ENCODE measurements around the gene AANAT.

The AANAT gene

DNA sequence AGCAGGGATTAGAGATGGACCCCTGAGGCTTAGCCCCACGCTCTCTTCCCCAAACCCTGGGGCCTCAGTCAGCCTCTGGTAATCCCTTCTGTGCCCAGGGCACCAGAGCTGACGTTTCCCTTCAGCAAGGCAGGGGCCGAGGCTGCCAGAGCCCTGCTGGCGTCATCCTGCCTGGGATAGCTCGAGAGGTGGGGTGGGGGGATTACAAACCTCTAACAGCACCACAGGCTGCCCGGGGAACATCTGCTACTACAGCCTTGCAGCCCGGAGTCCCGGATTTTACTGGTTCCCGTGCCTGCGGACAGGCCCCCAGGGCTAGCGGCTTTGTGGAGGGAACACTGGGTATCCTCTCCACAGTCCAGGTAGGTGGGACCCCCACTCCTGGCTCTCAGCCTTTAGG lies at the start of gene AANAT:
TSS of gene AANAT (plus strand) at position 238 of the 400 bp plus-strand sequence. CDS start 1,144 bp downstream, outside the sequence.
- H3K9me3 ChIP-seq (ENCODE audit: control insufficient read depth, low read depth, low read length) = no peaks in the 10 kb centered on the region
- no peaks in the 10 kb centered on the region for H3K27me3 ChIP-seq (ENCODE audit: control insufficient read depth, insufficient read depth, low read length)
- H3K9ac ChIP-seq (ENCODE audit: low read length) = no peak within 1 kb of the TSS
- H3K4me1 ChIP-seq (ENCODE audit: control insufficient read depth, low read depth, low read length) = no peaks in the 10 kb centered on the region
- H3K36me3 ChIP-seq (ENCODE audit: control insufficient read depth, low read depth, low read length) = peaks cover 3% of the 10 kb centered on the region
- H3K4me3 ChIP-seq (ENCODE audit: low read length) = no peak within 1 kb of the TSS
- no peak within 1 kb of the TSS for H3K27ac ChIP-seq (ENCODE audit: low read length)

DNA sequence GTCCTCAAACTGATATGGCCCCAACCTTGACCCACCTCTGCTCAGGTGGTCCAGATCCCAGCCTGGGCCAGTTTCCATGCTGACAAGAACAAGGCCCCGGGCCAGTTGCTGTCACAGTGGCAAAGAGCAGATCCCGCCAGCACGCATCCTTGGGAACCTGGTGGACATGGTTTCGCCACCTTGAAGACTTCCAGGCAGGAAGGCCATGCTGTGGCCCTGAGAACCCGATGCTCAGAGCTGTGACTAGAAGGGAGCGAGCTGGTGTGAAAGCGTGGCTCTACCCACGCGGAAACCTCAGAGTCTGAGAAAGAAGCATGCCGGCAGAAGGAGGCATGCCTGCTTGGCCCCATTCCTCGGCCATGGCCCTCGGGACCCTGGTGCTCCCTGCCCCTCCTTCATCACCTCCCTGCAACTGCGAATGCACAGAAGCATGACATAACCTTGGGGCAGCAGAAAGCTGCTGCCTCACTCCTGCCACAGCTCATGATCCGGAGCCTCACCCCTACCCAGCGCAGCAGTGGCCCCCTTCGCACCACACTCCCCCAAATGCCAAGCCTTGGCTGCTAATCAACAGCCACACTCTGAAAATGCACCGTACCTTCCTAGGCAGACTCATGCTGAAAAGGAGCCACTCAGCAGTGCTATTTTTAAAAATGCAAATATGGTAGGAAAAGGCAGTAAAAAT lies 47.7 kb upstream of the AANAT start:
- Histone ChIP-seq H3K27me3 (ENCODE audit: control insufficient read depth, insufficient read depth, low read length) (no peaks in the 10 kb centered on the region), H3K27ac (ENCODE audit: low read length) (no peak overlapping the region), H3K4me1 (ENCODE audit: control insufficient read depth, low read depth, low read length) (peaks cover under 1% of the 10 kb centered on the region), H3K9ac (ENCODE audit: low read length) (no peak overlapping the region), H3K36me3 (ENCODE audit: control insufficient read depth, low read depth, low read length) (no peaks in the 10 kb centered on the region), H3K9me3 (ENCODE audit: control insufficient read depth, low read depth, low read length) (no peaks in the 10 kb centered on the region), H3K4me3 (ENCODE audit: low read length) (no peak overlapping the region)

DNA sequence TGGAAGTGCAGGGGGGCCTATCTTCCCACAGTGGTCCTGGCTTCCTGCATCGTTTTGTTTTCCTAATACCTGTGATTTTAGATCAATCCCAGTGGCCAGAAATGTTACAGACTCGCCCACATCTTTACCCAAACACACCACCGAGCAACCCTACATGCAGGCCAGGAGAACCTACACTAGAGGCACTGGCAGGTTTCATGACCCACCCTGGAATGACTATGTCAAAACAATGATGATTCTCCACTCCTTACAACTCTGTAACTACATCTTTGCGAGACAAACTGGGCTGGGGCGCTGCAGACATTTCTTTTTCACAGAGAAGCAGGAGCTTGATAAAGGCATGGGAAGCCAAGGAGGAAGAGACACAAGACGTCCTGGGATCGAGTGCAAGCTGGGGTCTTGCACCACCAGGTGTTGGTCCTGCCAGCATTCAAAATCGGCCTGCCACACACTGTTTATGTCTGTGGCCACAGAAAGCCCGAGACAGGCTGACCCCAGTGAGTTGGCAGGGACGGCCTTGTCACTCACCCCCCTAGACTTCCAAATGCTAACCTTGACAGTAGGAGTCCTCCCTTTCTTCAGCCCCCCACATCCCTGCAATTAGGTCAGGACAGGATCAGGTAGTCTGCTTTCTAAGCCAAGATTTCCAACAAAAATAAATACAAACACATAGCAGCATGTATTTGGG lies 46.9 kb upstream of the AANAT start:
- Histone ChIP-seq H3K4me1 (ENCODE audit: control insufficient read depth, low read depth, low read length) (no peaks in the 10 kb centered on the region), H3K4me3 (ENCODE audit: low read length) (no peak overlapping the region), H3K9ac (ENCODE audit: low read length) (no peak overlapping the region)

DNA sequence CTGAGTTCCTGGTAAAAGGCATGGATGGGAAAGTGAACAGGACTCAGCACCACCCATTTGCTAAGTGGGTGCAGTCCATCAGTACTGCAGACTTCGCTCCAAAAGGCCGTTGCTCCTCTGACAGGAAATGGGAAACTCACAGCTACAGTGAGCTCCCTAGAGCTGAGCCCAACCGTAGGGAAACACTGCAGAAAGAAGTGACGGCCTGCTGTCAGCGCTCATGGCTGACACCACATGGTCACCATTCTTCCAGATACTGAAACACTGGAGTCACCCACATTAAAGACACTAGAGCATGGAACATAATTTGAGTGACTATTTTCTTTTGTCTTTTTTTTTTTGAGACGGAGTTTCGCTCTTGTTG lies 46.4 kb upstream of the AANAT start:
- Histone ChIP-seq H3K36me3 (ENCODE audit: control insufficient read depth, low read depth, low read length) (no peaks in the 10 kb centered on the region), H3K27me3 (ENCODE audit: control insufficient read depth, insufficient read depth, low read length) (no peaks in the 10 kb centered on the region), H3K9ac (ENCODE audit: low read length) (no peak overlapping the region), H3K9me3 (ENCODE audit: control insufficient read depth, low read depth, low read length) (no peaks in the 10 kb centered on the region), H3K4me1 (ENCODE audit: control insufficient read depth, low read depth, low read length) (no peaks in the 10 kb centered on the region), H3K27ac (ENCODE audit: low read length) (no peak overlapping the region), H3K4me3 (ENCODE audit: low read length) (no peak overlapping the region)

More for the DNA sequence above, 46.9 kb upstream of the AANAT start:
- Histone ChIP-seq H3K27ac (ENCODE audit: low read length) (no peak overlapping the region), H3K36me3 (ENCODE audit: control insufficient read depth, low read depth, low read length) (no peaks in the 10 kb centered on the region), H3K9me3 (ENCODE audit: control insufficient read depth, low read depth, low read length) (no peaks in the 10 kb centered on the region), H3K27me3 (ENCODE audit: control insufficient read depth, insufficient read depth, low read length) (no peaks in the 10 kb centered on the region)

DNA sequence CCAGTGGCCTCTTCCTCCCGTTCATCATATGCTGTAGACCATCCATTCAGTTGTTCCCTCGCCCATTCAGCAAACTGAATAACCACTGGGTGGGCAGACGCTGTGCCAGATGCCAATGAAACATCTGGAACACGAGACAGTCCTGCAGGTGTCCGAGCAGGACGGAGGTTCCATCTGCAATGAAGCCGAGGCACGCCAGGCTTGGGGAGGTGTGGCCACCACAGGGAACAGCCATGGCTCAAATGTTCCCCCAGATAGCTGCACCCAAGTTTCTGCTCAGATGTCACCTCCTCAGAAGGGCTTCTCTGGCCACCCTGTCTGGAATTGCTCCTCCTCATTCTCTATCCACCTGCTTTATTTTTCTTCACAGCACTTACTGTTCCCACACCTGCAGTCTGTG lies 45.0 kb upstream of the AANAT start:
- H3K9me3 ChIP-seq (ENCODE audit: control insufficient read depth, low read depth, low read length) = no peaks in the 10 kb centered on the region
- no peak overlapping the region for H3K27ac ChIP-seq (ENCODE audit: low read length)
- H3K4me1 ChIP-seq (ENCODE audit: control insufficient read depth, low read depth, low read length) = no peaks in the 10 kb centered on the region

DNA sequence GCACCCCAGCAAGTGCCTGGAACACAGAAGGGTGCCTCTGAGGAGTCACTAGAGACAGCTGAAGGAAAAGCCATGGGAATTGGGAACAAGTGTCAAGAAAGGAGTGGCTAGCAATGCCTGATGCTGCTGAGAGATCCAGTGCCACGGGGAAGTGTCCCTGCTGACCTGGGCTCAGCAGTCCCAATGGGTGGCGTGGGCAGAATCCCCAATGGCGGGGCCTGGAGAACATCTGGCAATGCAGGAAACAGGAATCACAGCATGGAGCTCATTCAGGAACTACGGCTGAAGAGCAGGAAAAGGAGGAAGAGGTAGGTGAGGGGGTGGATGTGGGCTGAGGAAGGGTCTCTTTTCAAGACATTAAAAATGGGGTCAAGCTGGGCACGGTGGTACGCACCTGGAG lies 44.5 kb upstream of the AANAT start:
- no peak overlapping the region for H3K9ac ChIP-seq (ENCODE audit: low read length)
- H3K9me3 ChIP-seq (ENCODE audit: control insufficient read depth, low read depth, low read length) = no peaks in the 10 kb centered on the region
- no peaks in the 10 kb centered on the region for H3K27me3 ChIP-seq (ENCODE audit: control insufficient read depth, insufficient read depth, low read length)
- H3K4me3 ChIP-seq (ENCODE audit: low read length) = no peak overlapping the region
- H3K27ac ChIP-seq (ENCODE audit: low read length) = no peak overlapping the region
- H3K4me1 ChIP-seq (ENCODE audit: control insufficient read depth, low read depth, low read length) = no peaks in the 10 kb centered on the region
- H3K36me3 ChIP-seq (ENCODE audit: control insufficient read depth, low read depth, low read length) = no peaks in the 10 kb centered on the region

More for the DNA sequence above, 45.0 kb upstream of the AANAT start:
- Histone ChIP-seq H3K36me3 (ENCODE audit: control insufficient read depth, low read depth, low read length) (no peaks in the 10 kb centered on the region), H3K4me3 (ENCODE audit: low read length) (no peak overlapping the region), H3K27me3 (ENCODE audit: control insufficient read depth, insufficient read depth, low read length) (no peaks in the 10 kb centered on the region), H3K9ac (ENCODE audit: low read length) (no peak overlapping the region)

DNA sequence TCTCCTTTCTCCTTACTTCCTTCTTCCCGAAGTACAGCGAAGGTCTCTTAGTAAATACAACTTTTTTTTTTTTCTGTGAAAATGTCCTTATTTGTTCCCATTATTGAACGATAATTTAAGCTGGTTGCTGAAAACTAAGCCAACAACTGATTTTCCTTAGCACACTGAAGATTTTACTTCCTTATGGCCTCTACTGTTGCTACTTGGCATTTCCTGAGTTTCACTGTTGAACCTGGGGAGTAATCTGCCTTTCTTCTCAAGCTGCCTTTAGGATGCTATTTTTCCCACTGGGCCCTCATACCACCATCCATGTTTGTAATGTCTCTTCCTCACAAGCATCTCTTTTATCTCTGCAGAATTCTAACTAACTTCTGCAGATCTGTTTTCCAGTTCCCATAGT lies 40.5 kb upstream of the AANAT start:
- Histone ChIP-seq H3K36me3 (ENCODE audit: control insufficient read depth, low read depth, low read length) (no peaks in the 10 kb centered on the region), H3K9me3 (ENCODE audit: control insufficient read depth, low read depth, low read length) (no peaks in the 10 kb centered on the region), H3K4me3 (ENCODE audit: low read length) (no peak overlapping the region), H3K9ac (ENCODE audit: low read length) (no peak overlapping the region), H3K4me1 (ENCODE audit: control insufficient read depth, low read depth, low read length) (peaks cover 10% of the 10 kb centered on the region), H3K27ac (ENCODE audit: low read length) (no peak overlapping the region), H3K27me3 (ENCODE audit: control insufficient read depth, insufficient read depth, low read length) (no peaks in the 10 kb centered on the region)

DNA sequence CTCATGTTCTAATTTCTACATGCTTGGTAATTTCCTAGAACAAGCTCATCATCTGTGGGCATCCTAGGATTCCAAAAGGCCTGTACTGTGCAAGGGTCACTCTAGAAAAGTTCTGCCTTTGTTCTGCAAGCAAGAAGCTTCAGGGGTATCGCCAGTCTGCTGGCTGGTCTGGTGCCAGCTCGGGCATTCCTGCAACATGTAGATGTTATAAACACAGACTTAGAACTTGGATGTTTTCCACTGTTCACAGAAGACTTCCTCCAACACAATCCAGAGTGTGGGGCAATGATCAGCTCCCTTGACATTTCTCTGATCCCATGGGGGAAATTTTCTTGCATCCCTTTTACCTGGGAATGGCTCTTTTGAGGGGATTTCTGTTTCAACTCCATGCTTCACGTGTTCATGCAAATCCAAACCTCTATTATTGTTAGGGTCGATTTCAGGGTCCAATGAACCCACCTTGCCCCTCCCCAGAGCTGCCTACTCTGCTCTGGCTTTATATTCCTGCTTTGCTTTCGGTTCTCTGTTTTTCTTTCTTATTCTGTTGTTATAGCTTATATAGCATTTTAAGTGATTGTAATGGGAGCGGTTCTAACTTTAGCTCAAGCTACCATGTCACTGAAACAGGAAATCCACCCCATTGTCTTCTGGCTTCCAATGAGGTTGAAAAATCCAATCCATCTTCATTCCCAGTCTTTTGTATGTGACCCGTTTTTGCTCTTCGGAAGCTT lies 39.7 kb upstream of the AANAT start:
- no peak overlapping the region for H3K27ac ChIP-seq (ENCODE audit: low read length)
- H3K4me3 ChIP-seq (ENCODE audit: low read length) = no peak overlapping the region

DNA sequence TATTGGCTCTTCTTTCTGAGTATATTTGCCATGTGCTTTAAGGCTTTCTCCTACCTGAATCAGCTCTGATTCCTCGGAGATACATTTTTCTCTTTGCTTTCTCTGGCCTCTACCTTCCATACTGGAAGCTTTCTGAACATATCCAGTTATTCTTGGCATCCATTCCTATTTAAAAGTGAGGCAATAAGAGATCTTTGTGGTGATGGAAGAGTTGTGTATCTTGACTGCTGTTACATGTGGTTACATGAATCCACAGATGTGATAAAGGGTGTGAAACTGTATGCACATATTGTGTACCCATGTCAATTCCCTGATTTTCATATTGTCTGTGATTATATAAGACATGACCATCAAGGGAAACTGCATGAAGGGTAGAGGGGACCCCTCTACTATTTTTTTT lies 38.9 kb upstream of the AANAT start:
- Histone ChIP-seq H3K9me3 (ENCODE audit: control insufficient read depth, low read depth, low read length) (no peaks in the 10 kb centered on the region), H3K27ac (ENCODE audit: low read length) (no peak overlapping the region), H3K9ac (ENCODE audit: low read length) (no peak overlapping the region), H3K36me3 (ENCODE audit: control insufficient read depth, low read depth, low read length) (no peaks in the 10 kb centered on the region), H3K27me3 (ENCODE audit: control insufficient read depth, insufficient read depth, low read length) (no peaks in the 10 kb centered on the region), H3K4me3 (ENCODE audit: low read length) (no peak overlapping the region), H3K4me1 (ENCODE audit: control insufficient read depth, low read depth, low read length) (peaks cover 14% of the 10 kb centered on the region)

More for the DNA sequence above, 39.7 kb upstream of the AANAT start:
- no peaks in the 10 kb centered on the region for H3K9me3 ChIP-seq (ENCODE audit: control insufficient read depth, low read depth, low read length)
- no peak overlapping the region for H3K9ac ChIP-seq (ENCODE audit: low read length)
- H3K36me3 ChIP-seq (ENCODE audit: control insufficient read depth, low read depth, low read length) = no peaks in the 10 kb centered on the region
- H3K4me1 ChIP-seq (ENCODE audit: control insufficient read depth, low read depth, low read length) = peaks cover 14% of the 10 kb centered on the region
- H3K27me3 ChIP-seq (ENCODE audit: control insufficient read depth, insufficient read depth, low read length) = no peaks in the 10 kb centered on the region

DNA sequence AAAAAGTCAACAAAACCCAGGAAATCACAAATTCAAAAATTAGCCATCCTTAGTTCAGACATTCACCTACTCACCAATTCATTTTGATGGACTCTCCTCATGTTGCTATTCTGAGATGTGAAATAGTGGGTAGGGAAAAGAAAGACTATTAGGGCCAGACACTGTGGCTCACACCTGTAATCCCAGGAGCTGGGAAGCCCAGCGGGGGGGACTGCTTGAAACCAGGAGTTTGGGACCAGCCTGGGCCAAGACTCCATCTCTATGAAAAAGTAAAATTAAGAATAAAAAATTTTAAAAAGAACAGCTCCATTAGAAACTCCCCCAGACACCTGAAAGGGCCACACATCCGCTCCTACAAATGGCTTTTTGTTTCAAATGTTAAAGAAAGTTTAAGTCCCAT lies 35.9 kb upstream of the AANAT start:
- Histone ChIP-seq H3K4me3 (ENCODE audit: low read length) (no peak overlapping the region), H3K4me1 (ENCODE audit: control insufficient read depth, low read depth, low read length) (peaks cover 14% of the 10 kb centered on the region), H3K36me3 (ENCODE audit: control insufficient read depth, low read depth, low read length) (no peaks in the 10 kb centered on the region), H3K27ac (ENCODE audit: low read length) (no peak overlapping the region), H3K27me3 (ENCODE audit: control insufficient read depth, insufficient read depth, low read length) (no peaks in the 10 kb centered on the region), H3K9me3 (ENCODE audit: control insufficient read depth, low read depth, low read length) (no peaks in the 10 kb centered on the region), H3K9ac (ENCODE audit: low read length) (no peak overlapping the region)

DNA sequence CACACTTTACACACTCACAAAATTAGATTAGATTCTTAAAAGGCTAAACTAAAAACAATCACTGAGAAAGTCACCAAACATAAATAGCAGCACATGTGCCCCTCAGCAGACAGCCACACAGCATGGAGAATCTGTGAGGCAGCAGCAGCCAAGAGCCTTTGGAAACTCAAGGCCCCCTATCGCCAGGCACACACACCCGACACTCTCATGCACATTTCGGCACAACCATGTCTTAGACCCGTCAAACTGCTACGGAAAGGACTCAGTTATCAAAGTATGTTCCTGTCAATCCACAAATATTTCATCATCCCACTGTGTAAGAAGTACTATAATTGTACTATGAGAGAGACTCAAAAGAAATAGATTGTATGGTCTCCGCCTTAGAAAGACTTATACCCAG lies 35.4 kb upstream of the AANAT start:
- no peaks in the 10 kb centered on the region for H3K27me3 ChIP-seq (ENCODE audit: control insufficient read depth, insufficient read depth, low read length)
- H3K36me3 ChIP-seq (ENCODE audit: control insufficient read depth, low read depth, low read length) = no peaks in the 10 kb centered on the region
- H3K27ac ChIP-seq (ENCODE audit: low read length) = no peak overlapping the region
- no peak overlapping the region for H3K4me3 ChIP-seq (ENCODE audit: low read length)
- H3K9ac ChIP-seq (ENCODE audit: low read length) = no peak overlapping the region
- H3K9me3 ChIP-seq (ENCODE audit: control insufficient read depth, low read depth, low read length) = no peaks in the 10 kb centered on the region
- H3K4me1 ChIP-seq (ENCODE audit: control insufficient read depth, low read depth, low read length) = peaks cover 14% of the 10 kb centered on the region
